ENCODE measurements around the gene LAIR1.
"Not testable (repeated sequence)": the region's sequence is repeated elsewhere in the genome, so short reads cannot be mapped to it uniquely, and the experiment has no call there.

Gene LAIR1

DNA sequence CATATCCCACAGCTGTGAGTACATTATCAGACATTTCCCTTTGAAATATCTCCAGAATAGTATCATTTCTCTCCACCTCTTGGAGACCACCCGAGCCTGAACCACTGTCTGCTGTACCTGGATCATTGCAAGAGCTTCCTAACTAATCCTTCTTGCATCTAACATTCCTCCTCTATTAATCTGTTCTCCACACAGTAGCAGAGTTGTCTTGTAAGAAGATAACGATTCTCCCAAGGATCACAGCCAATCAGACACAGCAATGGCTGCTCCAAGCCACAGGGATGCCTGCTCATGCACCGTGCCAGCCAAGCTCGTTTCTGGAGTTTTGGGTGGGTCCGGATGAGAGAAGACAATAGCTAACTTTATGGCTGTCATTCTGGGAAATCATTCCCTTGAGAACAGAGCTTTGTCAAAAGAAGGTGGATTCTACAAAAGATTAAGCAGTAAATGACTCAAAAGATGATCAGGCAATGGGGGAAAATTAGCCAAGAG lies 14.5 kb upstream of the LAIR1 start:
- H3K79me2 ChIP-seq (ENCODE audit: control insufficient read depth, insufficient read depth, low read length, unreplicated experiment), result no peaks in the 10 kb centered on the region
- no peaks in the 10 kb centered on the region for H3K4me1 ChIP-seq (ENCODE audit: control insufficient read depth, insufficient read depth, low read length, unreplicated experiment)
- no peak overlapping the region for H3K27ac ChIP-seq (ENCODE audit: low read depth, low read length)
- H2AFZ ChIP-seq (ENCODE audit: low read length, unreplicated experiment), result no peak overlapping the region
- no peaks in the 10 kb centered on the region for H3K36me3 ChIP-seq (ENCODE audit: insufficient read depth, low read length)
- no peak overlapping the region for H3K4me3 ChIP-seq (ENCODE audit: low read depth, low read length)
- H3K27me3 ChIP-seq (ENCODE audit: insufficient read depth, low read length), result peaks cover 7% of the 10 kb centered on the region; the same call in 1 of the 2 replicates

DNA sequence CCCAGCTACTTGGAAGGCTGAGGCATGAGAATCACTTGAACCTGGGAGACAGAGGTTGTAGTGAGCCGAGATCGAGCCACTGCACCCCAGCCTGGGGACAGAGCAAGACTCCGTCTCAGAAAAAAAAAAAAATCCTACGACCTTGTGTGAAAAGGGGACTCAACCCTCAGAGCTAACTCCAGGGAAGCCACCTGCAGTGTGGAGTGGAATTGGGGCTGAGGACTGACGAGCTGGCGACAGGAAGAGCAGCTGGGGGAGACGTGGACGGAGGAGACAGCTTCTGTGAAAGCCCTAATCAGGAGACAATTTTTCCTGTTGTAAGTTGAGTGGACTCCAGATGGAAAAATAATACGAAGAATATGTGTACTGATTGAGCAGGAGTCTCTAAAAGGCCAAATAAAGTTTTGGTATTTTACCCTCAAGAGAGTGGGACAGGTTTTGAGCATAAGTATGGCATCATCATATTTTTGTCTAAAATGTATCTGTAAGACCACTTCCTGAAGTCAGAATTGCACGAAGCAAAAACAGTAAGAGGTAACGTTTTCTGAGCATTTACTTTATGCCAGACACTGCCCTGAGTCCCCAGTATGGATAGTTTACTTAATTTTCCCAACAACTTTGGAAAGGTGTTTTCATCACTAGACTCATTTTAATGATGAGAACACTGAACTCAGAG lies 12.0 kb upstream of the LAIR1 start:
- H3K79me2 ChIP-seq (ENCODE audit: control insufficient read depth, insufficient read depth, low read length, unreplicated experiment), result no peaks in the 10 kb centered on the region
- H3K4me1 ChIP-seq (ENCODE audit: control insufficient read depth, insufficient read depth, low read length, unreplicated experiment), result no peaks in the 10 kb centered on the region
- no peak overlapping the region for H2AFZ ChIP-seq (ENCODE audit: low read length, unreplicated experiment)
- H3K27ac ChIP-seq (ENCODE audit: low read depth, low read length), result no peak overlapping the region
- H3K36me3 ChIP-seq (ENCODE audit: insufficient read depth, low read length), result no peaks in the 10 kb centered on the region
- H3K4me3 ChIP-seq (ENCODE audit: low read depth, low read length), result no peak overlapping the region
- peaks cover 7% of the 10 kb centered on the region; the same call in 1 of the 2 replicates for H3K27me3 ChIP-seq (ENCODE audit: insufficient read depth, low read length)

DNA sequence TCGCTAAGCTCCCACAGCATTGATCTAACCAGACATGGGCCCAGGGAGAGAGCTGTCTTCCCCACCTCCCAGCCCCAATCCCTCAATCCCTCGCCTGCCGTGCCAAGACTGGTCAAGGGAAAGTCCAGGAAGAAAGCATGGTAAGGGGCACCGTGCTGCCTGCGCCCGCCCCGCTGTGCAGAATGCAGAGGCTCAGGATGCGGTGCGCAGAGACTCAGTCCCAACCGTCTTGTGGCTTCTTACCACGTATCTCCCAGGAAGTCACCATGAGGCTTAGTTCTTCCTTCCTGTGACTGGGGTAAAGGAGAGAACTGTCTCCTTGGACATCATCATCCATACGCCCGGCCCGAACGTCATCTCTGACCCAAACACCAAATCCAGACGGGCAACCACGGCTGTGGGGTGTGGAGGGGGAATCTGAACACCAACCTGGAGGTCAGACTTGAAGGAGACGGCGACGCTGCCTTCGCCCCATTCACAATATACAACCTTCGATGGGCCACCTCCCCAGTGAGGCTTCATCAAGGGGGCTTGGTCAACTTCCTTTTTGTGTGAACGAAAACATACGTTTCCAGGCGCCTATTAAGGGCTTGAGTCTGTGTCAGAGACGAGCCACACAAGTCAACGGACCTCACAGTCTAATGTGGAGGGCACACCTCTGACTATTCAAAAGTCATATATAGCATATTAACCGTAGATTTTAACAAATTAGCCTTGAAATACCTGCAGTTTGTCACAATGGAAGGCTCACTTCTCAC lies 10.6 kb upstream of the LAIR1 start:
- H3K79me2 ChIP-seq (ENCODE audit: control insufficient read depth, insufficient read depth, low read length, unreplicated experiment); H3K4me3 ChIP-seq (ENCODE audit: low read depth, low read length); H3K36me3 ChIP-seq (ENCODE audit: insufficient read depth, low read length); H3K4me1 ChIP-seq (ENCODE audit: control insufficient read depth, insufficient read depth, low read length, unreplicated experiment); H3K27me3 ChIP-seq (ENCODE audit: insufficient read depth, low read length); H2AFZ ChIP-seq (ENCODE audit: low read length, unreplicated experiment); H3K27ac ChIP-seq (ENCODE audit: low read depth, low read length): not testable (repeated sequence)

DNA sequence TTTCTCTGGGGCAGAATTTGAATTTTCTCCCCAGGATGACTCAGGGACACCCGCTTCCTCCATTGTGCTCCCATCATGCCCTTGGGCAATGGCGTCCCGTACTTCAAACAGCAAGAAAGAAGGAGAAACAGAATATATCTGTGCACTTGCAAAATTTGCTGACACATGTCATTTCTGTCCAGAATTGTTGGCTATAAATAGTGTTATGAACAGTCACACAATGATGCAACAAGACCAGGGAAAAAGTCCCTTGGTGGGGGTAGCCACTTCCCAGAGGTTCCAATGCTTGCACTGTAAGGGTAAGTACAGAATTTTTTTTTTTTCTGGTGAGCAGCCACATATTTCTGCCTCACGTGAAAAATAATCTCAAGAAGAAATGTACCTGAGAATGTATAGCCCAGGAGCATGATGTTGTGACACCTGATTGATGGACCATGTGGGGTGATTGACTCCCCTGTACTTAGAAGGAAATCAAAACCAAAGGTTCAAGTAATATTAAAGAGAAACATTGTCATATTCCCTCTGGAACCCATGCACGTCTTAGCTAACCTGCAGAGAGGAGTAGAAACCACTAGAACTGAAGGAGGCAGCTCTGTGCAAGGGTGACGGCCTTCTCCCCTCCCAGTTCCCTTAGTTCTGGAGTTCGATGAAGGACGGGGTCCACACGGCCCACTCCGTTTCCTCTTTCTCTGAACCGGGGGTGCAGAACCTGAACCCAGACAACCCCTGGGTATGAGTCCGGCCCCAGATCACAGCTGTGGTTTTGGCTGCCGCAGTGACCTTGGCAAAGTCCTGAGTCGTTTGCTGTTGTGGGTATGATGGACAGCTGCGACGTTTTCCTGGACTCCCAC lies 9.3 kb upstream of the LAIR1 start:
- no peaks in the 10 kb centered on the region for H3K79me2 ChIP-seq (ENCODE audit: control insufficient read depth, insufficient read depth, low read length, unreplicated experiment)
- no peaks in the 10 kb centered on the region for H3K36me3 ChIP-seq (ENCODE audit: insufficient read depth, low read length)
- no peaks in the 10 kb centered on the region for H3K4me1 ChIP-seq (ENCODE audit: control insufficient read depth, insufficient read depth, low read length, unreplicated experiment)
- H3K27ac ChIP-seq (ENCODE audit: low read depth, low read length), result no peak overlapping the region
- no peak overlapping the region for H3K4me3 ChIP-seq (ENCODE audit: low read depth, low read length)
- no peak overlapping the region for H2AFZ ChIP-seq (ENCODE audit: low read length, unreplicated experiment)
- H3K27me3 ChIP-seq (ENCODE audit: insufficient read depth, low read length), result 0 out of 2 replicates have a peak, but pooled peaks cover 2% of the 10 kb centered on the region

DNA sequence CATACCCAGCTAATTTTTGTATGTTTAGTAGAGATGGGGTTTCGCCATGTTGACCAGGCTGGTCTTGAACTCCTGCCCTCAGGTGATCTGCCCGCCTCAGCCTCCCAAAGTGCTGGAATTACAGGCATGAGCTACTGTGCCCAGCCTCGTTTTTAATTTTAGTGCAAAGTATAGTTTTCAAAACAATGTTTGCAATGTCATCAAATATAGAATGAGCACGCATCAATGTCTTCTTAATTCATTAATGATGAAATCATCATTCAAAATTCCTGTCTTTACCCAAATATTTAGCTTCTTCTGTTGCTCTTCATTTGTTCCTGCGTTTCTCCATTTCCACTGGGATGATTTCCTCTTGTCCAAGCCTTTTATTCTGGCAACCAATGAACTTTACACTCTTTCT lies 6.7 kb upstream of the LAIR1 start:
- H3K27ac ChIP-seq (ENCODE audit: low read depth, low read length); H3K4me3 ChIP-seq (ENCODE audit: low read depth, low read length); H3K79me2 ChIP-seq (ENCODE audit: control insufficient read depth, insufficient read depth, low read length, unreplicated experiment); H3K36me3 ChIP-seq (ENCODE audit: insufficient read depth, low read length); H3K27me3 ChIP-seq (ENCODE audit: insufficient read depth, low read length); H3K4me1 ChIP-seq (ENCODE audit: control insufficient read depth, insufficient read depth, low read length, unreplicated experiment); H2AFZ ChIP-seq (ENCODE audit: low read length, unreplicated experiment): not testable (repeated sequence)

DNA sequence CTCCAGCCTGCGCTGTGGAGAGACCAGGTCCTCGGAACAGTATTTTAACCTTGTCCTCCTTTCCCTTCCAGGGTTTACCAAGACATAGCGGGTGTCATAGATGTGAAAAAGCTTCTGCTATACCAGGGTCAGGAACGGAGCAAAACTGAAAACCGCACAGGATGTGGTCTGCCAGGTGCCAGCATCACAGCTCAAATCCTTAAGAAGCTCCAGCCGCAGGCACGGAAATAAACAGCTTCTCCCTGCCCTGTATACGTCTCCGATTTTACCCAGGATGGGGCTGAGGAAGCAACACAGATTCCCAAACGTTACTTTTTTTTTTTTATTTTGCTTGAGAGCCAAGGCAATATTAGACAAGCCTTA lies 5.7 kb upstream of the LAIR1 start:
- not testable (repeated sequence) for H3K27ac ChIP-seq (ENCODE audit: low read depth, low read length); H3K4me1 ChIP-seq (ENCODE audit: control insufficient read depth, insufficient read depth, low read length, unreplicated experiment); H2AFZ ChIP-seq (ENCODE audit: low read length, unreplicated experiment); H3K4me3 ChIP-seq (ENCODE audit: low read depth, low read length); H3K27me3 ChIP-seq (ENCODE audit: insufficient read depth, low read length); H3K36me3 ChIP-seq (ENCODE audit: insufficient read depth, low read length); H3K79me2 ChIP-seq (ENCODE audit: control insufficient read depth, insufficient read depth, low read length, unreplicated experiment)

DNA sequence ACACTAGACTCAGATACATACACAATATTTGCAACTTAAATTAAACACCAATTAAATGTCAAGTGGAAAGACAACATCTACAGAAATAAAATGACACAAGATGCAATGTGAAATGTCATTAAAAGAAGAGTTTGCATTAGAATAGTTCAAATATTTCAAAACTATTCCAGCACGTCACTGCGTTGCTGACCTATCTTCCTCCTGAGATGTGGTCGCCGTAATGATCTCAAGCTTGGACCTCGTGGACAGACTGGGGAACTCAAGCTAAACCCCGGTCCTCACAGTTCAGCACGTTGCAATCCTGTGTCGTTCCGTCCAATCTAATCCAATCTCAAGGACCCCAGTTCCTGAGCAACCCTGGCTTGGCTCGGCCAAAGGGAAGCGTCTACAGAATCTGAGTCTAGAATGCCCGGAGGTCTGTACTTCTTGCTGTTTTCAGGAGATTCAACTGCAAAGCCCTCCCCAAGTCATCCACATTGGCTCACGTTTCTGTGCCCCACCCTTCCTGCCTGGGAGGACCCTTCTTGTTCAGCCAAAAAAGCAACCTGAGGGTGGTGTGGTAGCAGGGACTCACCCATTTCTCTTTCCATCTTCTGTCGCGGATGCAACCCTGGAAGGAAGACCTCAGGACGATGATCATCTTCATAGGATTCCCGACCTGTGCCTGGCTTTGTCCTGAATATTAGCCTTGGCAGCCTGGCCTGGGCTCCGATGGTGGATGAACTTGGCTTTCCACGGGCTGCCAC lies 5.1 kb upstream of the LAIR1 start:
- H3K79me2 ChIP-seq (ENCODE audit: control insufficient read depth, insufficient read depth, low read length, unreplicated experiment); H2AFZ ChIP-seq (ENCODE audit: low read length, unreplicated experiment); H3K27me3 ChIP-seq (ENCODE audit: insufficient read depth, low read length); H3K27ac ChIP-seq (ENCODE audit: low read depth, low read length); H3K36me3 ChIP-seq (ENCODE audit: insufficient read depth, low read length); H3K4me1 ChIP-seq (ENCODE audit: control insufficient read depth, insufficient read depth, low read length, unreplicated experiment); H3K4me3 ChIP-seq (ENCODE audit: low read depth, low read length): not testable (repeated sequence)

DNA sequence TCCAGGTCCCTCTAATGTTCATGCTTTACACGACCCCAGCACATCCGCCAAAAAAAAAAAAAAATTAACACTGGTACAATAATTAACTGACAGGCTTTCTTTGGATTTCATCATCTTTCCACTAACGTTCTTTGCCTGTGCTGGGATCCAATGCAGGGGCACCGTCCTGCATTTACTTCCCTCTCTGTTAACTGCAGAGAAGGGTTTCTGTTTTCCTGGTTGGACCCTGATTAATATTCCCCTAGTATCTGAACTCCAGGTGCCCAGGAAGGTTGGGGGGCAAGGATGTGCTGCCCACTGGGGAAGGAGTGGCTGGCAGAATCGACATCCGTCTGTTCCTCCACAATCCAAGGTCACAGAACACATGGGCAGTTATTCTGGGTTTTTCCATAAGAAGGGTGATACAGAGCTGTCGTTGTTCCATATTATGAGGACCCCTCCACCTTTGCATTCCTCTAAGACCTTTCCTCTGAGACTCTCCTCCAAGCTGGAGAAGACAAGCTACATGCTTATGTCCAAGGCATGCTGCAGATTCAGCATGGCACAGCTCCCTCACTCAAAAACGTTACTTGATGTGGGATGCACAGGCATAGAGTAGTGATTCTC lies 4.5 kb upstream of the LAIR1 start:
- H3K4me3 ChIP-seq (ENCODE audit: low read depth, low read length), result no peak overlapping the region
- no peaks in the 10 kb centered on the region for H3K79me2 ChIP-seq (ENCODE audit: control insufficient read depth, insufficient read depth, low read length, unreplicated experiment)
- H2AFZ ChIP-seq (ENCODE audit: low read length, unreplicated experiment), result no peak overlapping the region
- H3K27ac ChIP-seq (ENCODE audit: low read depth, low read length), result no peak overlapping the region
- H3K36me3 ChIP-seq (ENCODE audit: insufficient read depth, low read length), result no peaks in the 10 kb centered on the region
- peaks cover 13% of the 10 kb centered on the region for H3K27me3 ChIP-seq (ENCODE audit: insufficient read depth, low read length)
- no peaks in the 10 kb centered on the region for H3K4me1 ChIP-seq (ENCODE audit: control insufficient read depth, insufficient read depth, low read length, unreplicated experiment)

DNA sequence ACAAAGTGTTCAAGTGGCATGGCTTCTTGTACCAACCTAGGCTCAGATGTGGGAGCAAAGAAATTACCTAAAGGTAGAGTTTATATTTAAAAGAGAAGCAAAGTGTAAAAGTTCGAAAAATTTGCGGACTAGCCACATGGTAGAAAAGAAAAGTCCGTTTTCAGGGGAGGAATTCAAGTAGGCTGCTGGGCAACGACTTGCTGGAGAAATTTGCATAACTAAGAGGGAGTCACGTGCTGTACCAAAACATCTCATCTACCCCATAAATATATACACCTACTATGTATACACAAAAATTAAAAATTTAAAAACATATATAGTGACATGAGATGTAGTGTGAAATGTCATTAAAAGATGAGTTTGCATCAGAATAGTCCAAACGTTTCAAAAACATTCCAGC lies 2.1 kb upstream of the LAIR1 start:
- H3K27ac ChIP-seq (ENCODE audit: low read depth, low read length), result no peak overlapping the region
- no peak overlapping the region for H2AFZ ChIP-seq (ENCODE audit: low read length, unreplicated experiment)
- H3K27me3 ChIP-seq (ENCODE audit: insufficient read depth, low read length), result peaks cover 21% of the 10 kb centered on the region
- H3K4me1 ChIP-seq (ENCODE audit: control insufficient read depth, insufficient read depth, low read length, unreplicated experiment), result no peaks in the 10 kb centered on the region
- H3K79me2 ChIP-seq (ENCODE audit: control insufficient read depth, insufficient read depth, low read length, unreplicated experiment), result no peaks in the 10 kb centered on the region
- H3K36me3 ChIP-seq (ENCODE audit: insufficient read depth, low read length), result no peaks in the 10 kb centered on the region
- H3K4me3 ChIP-seq (ENCODE audit: low read depth, low read length), result no peak overlapping the region

DNA sequence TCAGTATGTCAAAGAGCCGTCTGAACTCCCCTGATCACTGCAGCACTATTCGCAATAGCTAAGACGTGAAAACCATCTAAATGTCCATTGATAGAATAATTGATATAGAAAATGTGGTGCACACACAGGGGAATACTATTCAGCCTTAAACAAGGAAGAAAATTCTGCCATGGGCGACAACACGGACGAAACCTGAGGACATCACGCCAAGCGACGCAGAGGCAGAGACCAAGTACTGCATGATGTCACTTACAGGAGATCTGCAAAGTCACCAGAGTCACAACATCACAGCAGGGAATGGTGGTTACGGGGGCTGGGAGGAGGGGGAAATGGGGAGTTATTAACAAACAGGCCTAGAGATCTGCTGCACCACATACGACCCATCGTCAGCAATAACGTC lies 1.1 kb upstream of the LAIR1 start:
- peaks cover 21% of the 10 kb centered on the region for H3K27me3 ChIP-seq (ENCODE audit: insufficient read depth, low read length)
- not testable (repeated sequence) for H3K4me3 ChIP-seq (ENCODE audit: low read depth, low read length); H3K79me2 ChIP-seq (ENCODE audit: control insufficient read depth, insufficient read depth, low read length, unreplicated experiment); H3K4me1 ChIP-seq (ENCODE audit: control insufficient read depth, insufficient read depth, low read length, unreplicated experiment); H3K27ac ChIP-seq (ENCODE audit: low read depth, low read length); H3K36me3 ChIP-seq (ENCODE audit: insufficient read depth, low read length); H2AFZ ChIP-seq (ENCODE audit: low read length, unreplicated experiment)
